Type B pancreatic cell (in vitro differentiated cells): Measurements from ENCODE around the gene PRR36. TPM values are rescaled to one million over a fixed set of nuclear protein-coding genes. Genes with fewer than 3 reads are reported as not detected.

Source experiments
- DNase-seq: peaks from one replicate; pipeline ENCODE4 v3.0.0; 2021; ENCODE audit warnings: mixed read lengths; ENCODE audit not compliant: unreplicated experiment; ENCODE audit errors: extremely low spot score
- H3K27ac Mint-ChIP-seq: 2 replicates; pipeline ENCODE4 v1.8.0; 2021; ENCODE audit warnings: mild to moderate bottlenecking, mixed read lengths
- H3K27me3 Mint-ChIP-seq: 2 replicates; pipeline ENCODE4 v1.8.0; 2021; ENCODE audit warnings: mixed read lengths
- H3K36me3 Mint-ChIP-seq: 2 replicates; pipeline ENCODE4 v1.8.0; 2021; ENCODE audit warnings: mixed read lengths
- H3K4me1 Mint-ChIP-seq: one replicate; pipeline ENCODE4 v1.8.0; 2021; ENCODE audit warnings: mixed read lengths; ENCODE audit not compliant: unreplicated experiment
- H3K4me3 Mint-ChIP-seq: 2 replicates; pipeline ENCODE4 v1.8.0; 2021; ENCODE audit warnings: mild to moderate bottlenecking, mixed read lengths
- H3K9me3 Mint-ChIP-seq: 2 replicates; pipeline ENCODE4 v1.8.0; 2021; ENCODE audit warnings: mixed read lengths
- CTCF ChIP-seq: fragments of 200-600 bp; sonication (generic); conservative IDR thresholded peaks from 2 replicates; pipeline ENCODE4 v1.5.0; 2021; ENCODE audit warnings: antibody characterized with exemption, mild to moderate bottlenecking
- total RNA-seq: library from RNA; stranded (reverse); gene quantifications from 2 replicates; pipeline ENCODE4 v1.2.1, GENCODE V29; 2021; ENCODE audit warnings: low replicate concordance

PRR36 gene
- total RNA-seq, 1 donor from 2014 or later, result 10.9 TPM

- no peak overlapping the region for H3K27ac Mint-ChIP-seq
- no peak overlapping the region for H3K4me3 Mint-ChIP-seq
- no peaks in the 10 kb centered on the region for H3K36me3 Mint-ChIP-seq
- peaks cover 16% of the 10 kb centered on the region for H3K27me3 Mint-ChIP-seq
- no peaks in the 10 kb centered on the region for H3K9me3 Mint-ChIP-seq
- DNase-seq, result no peak
- TF ChIP-seq CTCF, result no peak
- H3K4me1 Mint-ChIP-seq, result peaks cover 7% of the 10 kb centered on the region
Observed at GRCh38 chr19:7857727-7858108, 16.5 kb downstream of the PRR36 start.

GRCh38 chr19:7856679-7857663 lies 17.2 kb downstream of the PRR36 start:
- Mint-ChIP-seq H3K27me3 (peaks cover 16% of the 10 kb centered on the region), H3K4me3 (no peak overlapping the region)
- no peak for TF ChIP-seq CTCF

GRCh38 chr19:7856109-7856591 lies 18.0 kb downstream of the PRR36 start:
- Mint-ChIP-seq H3K27me3 (peaks cover 13% of the 10 kb centered on the region), H3K27ac (no peak overlapping the region), H3K36me3 (no peaks in the 10 kb centered on the region), H3K4me1 (peaks cover 7% of the 10 kb centered on the region), H3K4me3 (no peak overlapping the region), H3K9me3 (no peaks in the 10 kb centered on the region)
- TF ChIP-seq CTCF, result no peak
- DNase-seq, result no peak

More at GRCh38 chr19:7856679-7857663, 17.2 kb downstream of the PRR36 start:
- no peak for DNase-seq
- Mint-ChIP-seq H3K36me3 (no peaks in the 10 kb centered on the region), H3K4me1 (peaks cover 7% of the 10 kb centered on the region), H3K9me3 (no peaks in the 10 kb centered on the region), H3K27ac (no peak overlapping the region)

- DNase-seq, result no peak
- H3K27ac Mint-ChIP-seq, result no peak overlapping the region
Observed at GRCh38 chr19:7855426-7856108, 18.6 kb downstream of the PRR36 start.

GRCh38 chr19:7853770-7854128 lies 20.4 kb downstream of the PRR36 start:
- no peak for DNase-seq
- Mint-ChIP-seq H3K27ac (peak overlapping the region; percentile 79), H3K4me1 (peaks cover 7% of the 10 kb centered on the region), H3K4me3 (no peak overlapping the region), H3K36me3 (no peaks in the 10 kb centered on the region), H3K9me3 (no peaks in the 10 kb centered on the region), H3K27me3 (peaks cover 10% of the 10 kb centered on the region)
- no peak for TF ChIP-seq CTCF

More at GRCh38 chr19:7855426-7856108, 18.6 kb downstream of the PRR36 start:
- Mint-ChIP-seq H3K27me3 (peaks cover 10% of the 10 kb centered on the region), H3K4me1 (peaks cover 7% of the 10 kb centered on the region), H3K4me3 (peak overlapping the region; percentile 25), H3K9me3 (no peaks in the 10 kb centered on the region), H3K36me3 (no peaks in the 10 kb centered on the region)
- TF ChIP-seq CTCF, result no peak
